Measurements from ENCODE around the gene ZNF613.
"Not testable (repeated sequence)": the region's sequence is repeated elsewhere in the genome, so short reads cannot be mapped to it uniquely, and the experiment has no call there.

The ZNF613 gene
- 1.9 to 14.9 (median 6.8) reads per million in 3 experiments for total RNA-seq

DNA sequence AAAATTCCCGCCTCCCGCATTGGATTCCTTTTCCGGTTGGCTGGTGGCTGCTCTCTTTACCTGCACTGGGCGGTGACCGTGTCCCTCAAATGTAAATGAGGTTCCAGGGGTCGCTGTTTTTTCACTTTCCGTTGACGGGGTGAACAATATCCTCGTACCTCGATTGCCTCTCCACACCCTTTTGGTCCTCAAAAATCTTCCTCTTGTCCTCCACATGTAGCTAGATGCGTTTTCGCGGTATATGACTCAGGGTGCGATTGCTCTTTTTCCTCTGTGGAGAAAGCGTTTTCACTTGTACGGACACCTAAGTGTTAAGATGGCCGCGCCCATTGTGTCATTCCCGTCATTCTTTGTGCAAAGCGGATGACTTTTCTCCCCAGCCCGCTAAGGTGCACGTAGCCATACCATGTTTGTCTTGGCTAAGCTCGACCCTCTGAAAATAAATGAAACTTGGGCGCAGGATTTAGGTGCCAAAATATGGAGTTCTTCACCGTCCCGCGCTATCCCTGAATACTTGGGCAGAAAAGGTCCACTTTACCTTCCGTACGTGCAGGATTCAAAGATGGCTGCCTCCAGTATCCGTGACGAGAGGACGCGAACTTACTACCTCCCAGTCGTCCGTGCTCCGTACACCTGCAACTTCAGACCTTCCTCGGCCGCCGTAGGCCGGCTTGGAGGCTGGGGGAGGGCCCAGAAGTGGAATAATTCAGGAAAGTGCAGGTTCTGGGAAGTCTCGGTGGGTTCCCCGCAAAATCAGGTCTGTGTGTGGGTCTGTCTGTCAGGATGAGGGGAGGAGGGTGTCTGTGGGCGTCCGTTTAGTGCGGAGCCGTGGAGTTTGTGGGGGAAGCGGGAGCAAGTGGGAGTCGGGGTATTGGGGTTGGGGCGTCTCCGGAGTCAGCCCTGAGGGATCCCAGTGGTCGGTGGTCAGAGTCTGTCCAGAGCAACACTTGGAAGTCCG, at the start of gene ZNF613:
ZNF613 (plus strand) TSS at position 689 of the 958 bp plus-strand sequence. CDS start 8,749 bp downstream, outside the sequence.
- peak; percentile 81 for DNase-seq

GRCh38 chr19:51882518-51882917, 44.8 kb upstream of the ZNF613 start:
- DNase-seq: no peak

GRCh38 chr19:51884713-51885112, 42.6 kb upstream of the ZNF613 start:
- no peak for DNase-seq

DNA sequence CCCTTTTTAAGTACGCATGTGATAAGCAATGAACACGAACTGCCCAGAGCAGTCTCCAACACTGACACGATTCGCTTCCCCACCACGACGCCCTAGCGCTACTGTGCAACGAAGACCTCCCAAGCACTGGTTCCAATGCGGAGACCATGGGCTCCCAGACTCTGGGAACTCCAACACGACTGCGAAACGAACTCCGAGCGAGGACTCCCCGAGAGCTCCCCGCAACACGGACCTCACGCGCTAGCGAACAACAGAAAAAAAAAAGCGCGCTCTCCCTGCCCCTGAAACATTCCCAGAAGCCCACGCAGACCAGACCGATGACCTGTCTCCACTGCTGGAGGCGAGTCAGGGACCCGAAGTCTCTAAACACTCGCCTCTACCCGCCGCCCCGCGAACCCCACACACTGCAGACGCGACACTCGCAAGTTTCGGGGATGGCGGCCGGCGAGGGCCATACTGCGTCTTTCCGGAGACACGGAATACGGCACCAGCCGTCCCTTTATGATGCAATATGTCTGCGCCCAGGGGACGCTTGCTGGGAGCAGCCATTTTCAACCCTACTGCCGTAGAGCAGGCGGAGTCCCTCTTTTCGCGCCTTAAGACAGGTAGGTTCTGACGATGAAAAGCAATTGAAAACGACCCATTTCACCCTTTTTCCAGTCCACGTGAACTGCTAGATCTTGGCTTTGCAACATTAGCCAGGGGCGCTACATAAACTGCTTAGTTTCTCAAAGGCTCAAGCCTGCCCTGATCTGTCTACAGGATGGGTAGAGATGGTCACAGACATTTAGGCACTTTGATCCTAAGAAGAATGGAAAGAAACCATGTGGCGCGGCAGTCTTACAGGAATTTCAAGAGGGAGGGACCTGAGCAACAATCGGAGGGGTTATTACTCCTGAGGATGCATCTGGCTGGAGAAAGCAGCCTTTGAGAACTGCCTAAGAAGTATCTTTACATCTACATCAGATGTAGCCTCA, 39.5 kb upstream of the ZNF613 start, which contains the start of gene ZNF577:
ZNF577 (minus strand) TSS at position 430 of the 977 bp plus-strand sequence. CDS start 7,569 bp downstream, outside the sequence.
- peak; percentile 79 for DNase-seq

- DNase-seq: no peak
Observed at GRCh38 chr19:51889934-51890333, 37.3 kb upstream of the ZNF613 start.

- DNase-seq: no peak
Observed at GRCh38 chr19:51891193-51891747, 36.0 kb upstream of the ZNF613 start.

GRCh38 chr19:51901860-51902259, 25.4 kb upstream of the ZNF613 start:
- no peak for DNase-seq

DNA sequence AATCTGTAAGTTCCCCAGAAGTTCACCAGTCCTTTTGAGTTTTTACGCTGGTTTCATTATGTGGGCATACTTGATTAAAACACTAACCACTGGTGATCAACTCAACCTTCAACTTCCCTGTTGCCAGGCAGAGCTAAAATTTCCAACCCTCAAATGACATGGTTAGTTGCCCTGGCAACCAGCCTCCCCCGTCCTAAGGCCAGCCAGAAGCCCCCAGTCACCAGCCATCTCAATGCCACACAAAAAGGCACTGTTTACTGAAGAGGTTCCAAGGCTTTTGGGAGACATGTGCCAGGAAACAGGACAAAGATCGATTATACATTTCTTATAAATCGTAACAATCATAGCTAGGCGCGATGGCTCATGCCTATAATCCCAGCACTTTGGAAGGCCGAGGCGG, 24.1 kb upstream of the ZNF613 start:
- DNase-seq: no peak

DNA sequence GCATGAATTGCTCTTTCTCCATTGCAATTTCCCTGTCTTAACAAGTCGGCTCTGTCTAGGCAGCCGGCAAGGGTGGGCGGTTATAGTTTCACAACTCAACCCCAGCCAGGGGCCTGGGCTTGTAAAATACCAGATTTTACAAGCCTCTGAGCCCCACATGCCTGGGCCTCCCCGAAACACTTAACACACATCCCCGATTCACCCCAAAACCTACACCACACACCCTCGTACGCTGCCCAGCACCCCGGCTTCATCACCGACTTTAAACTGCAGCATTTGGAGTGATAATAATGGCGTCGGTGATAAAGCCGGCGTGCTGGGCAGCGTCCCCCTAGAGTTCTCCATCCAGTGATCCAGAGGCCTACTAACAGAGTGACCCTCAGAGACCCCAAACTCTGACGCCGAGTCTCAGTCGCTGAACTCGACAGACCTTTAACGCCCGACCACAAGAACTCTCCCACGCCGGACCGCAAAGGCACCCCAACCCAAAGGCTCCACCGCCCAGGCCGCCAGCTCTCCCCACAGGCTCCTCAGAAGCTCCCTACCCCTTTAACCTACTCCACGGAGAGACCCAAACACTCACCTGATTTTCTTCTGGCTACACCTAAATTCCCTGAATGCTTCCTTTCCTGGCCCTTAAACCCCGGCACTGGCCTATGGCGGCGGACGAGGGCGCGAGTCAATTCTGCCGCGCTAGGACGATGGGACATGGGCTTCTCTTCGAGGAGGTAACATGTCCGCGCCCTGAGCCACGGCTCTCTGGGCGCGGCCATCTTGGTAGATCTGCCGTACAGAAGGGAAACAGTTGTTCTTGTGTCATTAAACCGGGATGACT, 22.7 kb upstream of the ZNF613 start, which contains the start of gene ZNF649:
ZNF649 (minus strand) TSS at position 687 of the 835 bp plus-strand sequence. CDS start 4,910 bp downstream, outside the sequence.
- peak; percentile 73 for DNase-seq

- no peak for DNase-seq
Observed at GRCh38 chr19:51905206-51905605, 22.1 kb upstream of the ZNF613 start.

DNA sequence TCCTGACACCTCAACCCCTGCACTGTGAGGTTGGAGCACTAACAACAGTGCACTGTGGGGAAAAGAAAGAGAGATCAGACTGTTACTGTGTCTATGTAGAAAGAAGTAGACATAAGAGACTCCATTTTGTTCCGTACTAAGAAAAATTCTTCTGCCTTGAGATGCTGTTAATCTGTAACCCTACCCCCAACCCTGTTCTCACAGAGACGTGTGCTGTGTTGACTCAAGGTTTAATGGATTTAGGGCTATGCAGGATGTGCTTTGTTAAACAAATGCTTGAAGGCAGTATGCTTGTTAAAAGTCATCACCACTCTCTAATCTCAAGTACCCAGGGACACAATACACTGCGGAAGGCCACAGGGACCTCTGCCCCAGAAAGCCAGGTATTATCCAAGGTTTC, 21.6 kb upstream of the ZNF613 start:
- DNase-seq: not testable (repeated sequence)

GRCh38 chr19:51906108-51906507, 21.2 kb upstream of the ZNF613 start:
- not testable (repeated sequence) for DNase-seq

DNA sequence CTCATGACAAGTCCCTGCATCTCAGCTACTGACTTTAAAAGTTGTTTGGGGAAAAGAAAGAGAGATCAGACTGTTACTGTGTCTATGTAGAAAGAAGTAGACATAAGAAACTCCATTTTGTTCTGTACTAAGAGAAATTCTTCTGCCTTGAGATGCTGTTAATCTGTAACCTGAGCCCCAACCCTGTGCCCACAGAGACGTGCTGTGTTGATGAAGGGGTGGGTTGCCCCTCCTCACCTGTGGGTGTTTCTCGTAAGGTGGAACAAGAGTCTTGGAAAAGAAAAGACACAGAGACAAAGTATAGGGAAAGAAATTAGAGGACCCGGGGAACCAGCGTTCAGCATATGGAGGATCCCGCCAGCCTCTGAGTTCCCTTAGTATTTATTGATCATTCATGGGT, 19.3 kb upstream of the ZNF613 start:
- DNase-seq: not testable (repeated sequence)

DNA sequence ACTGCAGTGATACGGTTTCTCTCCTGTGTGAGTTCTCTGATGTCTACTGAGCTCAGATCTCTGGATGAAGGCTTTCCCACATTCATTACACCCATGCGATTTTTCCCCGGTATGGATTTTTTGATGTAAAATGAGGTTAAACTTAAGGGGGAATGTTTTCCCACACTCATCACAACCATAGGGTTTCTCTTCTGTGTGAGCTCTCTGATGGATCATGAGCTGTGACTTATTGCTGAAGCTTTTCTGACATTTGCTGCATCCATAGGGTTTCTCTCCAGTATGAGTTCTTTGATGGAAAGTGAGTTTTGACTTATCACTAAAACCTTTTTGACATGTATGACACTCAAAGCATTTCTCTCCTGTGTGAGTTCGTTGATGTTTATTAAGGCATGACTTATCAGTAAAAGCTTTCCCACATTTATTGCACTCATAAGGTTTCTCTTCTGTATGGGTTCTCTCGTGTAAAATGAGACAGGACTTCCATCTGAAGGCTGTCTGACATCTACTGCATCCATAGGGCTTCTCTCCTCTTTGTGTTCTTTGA, 11.9 kb upstream of the ZNF613 start:
- DNase-seq: no peak

DNA sequence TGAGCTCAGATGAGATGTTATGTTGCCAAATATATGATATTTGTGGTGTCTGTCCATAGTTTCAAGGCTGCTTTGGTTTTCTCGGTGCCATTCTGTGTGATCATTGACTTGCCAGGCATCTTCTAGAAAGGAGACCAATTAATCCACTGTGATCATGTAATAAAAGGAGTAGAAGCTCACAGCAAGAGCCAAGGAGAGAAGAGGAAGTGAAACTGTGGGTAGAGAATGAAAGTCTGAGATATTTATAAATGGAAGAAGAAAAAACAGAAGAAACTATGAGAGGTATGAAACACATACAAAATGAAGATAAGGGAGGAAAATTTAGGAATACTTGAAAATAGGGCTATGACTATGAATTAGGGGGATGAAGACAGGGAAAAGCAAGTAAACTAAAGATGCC, 11.1 kb upstream of the ZNF613 start:
- no peak for DNase-seq

- DNase-seq: no peak
Observed at GRCh38 chr19:51919606-51920005, 7.7 kb upstream of the ZNF613 start.

GRCh38 chr19:51921949-51922348, 5.3 kb upstream of the ZNF613 start:
- DNase-seq: no peak

DNA sequence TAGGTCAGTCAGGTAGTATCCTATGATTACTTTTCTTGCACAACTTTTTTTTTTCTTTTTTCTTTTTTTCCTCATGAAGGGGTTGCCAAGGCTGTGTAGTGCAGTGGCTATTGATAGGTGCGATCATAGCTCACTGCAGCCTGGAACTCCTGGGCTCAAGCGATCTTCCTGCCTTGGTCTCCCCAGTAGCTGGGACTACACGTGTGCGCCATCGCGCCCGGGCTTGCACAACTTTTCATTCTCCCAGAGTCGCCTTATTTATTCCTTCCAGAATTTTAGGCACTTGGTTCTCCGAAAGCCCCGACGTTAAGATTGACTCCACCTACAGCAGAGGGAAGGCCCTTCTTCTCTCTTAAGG, 867 bp upstream of the ZNF613 start:
- no peak for DNase-seq

- no peak for DNase-seq
Observed at GRCh38 chr19:51927859-51928258, 587 bp downstream of the ZNF613 start.

GRCh38 chr19:51931921-51932320, 4.6 kb downstream of the ZNF613 start:
- no peak for DNase-seq

- DNase-seq: no peak
Observed at GRCh38 chr19:51938936-51939335, 11.7 kb downstream of the ZNF613 start.

All from central memory CD4-positive, alpha-beta T cell (primary cell).